Measurements from ENCODE around the gene ADH1B. TPM values are rescaled to one million over a fixed set of nuclear protein-coding genes. Genes with fewer than 3 reads are reported as not detected.
"Not testable (repeated sequence)": the region's sequence is repeated elsewhere in the genome, so short reads cannot be mapped to it uniquely, and the experiment has no call there.

Gene ADH1B
- total RNA-seq, 1 experiment from 2014 or later = 1.8 TPM

DNA sequence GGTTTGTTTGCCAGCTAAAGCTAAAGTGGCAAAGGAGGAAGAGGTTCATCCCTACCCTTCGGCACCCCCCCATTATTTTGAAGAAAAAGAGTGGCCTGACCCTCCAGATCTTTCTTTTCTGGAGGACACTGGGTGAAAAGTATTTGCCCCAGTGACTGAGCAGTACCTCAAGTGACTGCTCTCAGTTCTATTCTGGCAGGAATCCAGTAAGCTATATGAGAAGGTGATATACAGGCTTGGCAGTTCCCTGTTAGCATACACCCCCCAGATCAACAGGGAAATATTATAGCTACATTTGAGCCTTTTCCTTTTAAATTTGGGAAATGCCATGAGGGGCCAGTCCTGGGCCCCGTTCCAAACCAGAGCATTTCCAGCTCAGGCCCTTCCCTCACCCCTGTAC lies 46.6 kb upstream of the ADH1B start:
- H3K9me3 ChIP-seq (ENCODE audit: control insufficient read depth in 1 of 2, insufficient read depth in 1 of 2, low read depth in 1 of 2, low read length in 2 of 2); ATAC-seq; H4K20me1 ChIP-seq (ENCODE audit: insufficient read depth); H3K36me3 ChIP-seq (ENCODE audit: control insufficient read depth in 1 of 2, insufficient read depth in 2 of 2, low read length in 2 of 2); H2AFZ ChIP-seq (ENCODE audit: low read depth, low read length, poor library complexity, severe bottlenecking); H3K9me2 ChIP-seq (ENCODE audit: insufficient read depth); BruUV-seq (replicated peaks); POLR2A ChIA-PET; H3K79me2 ChIP-seq (ENCODE audit: insufficient read depth, low read length); H3K4me1 ChIP-seq (ENCODE audit: control insufficient read depth in 1 of 2, insufficient read depth in 2 of 2, low read length in 2 of 2); intact Hi-C loops (cut with micrococcal nuclease); H3K27ac ChIP-seq (ENCODE audit: low read depth, low read length); H3K4me2 ChIP-seq (ENCODE audit: low read length); H3K9ac ChIP-seq (ENCODE audit: low read length); RAD21 ChIA-PET (ENCODE audit: low non-redundant PET in 1 of 2, low total read pairs in 2 of 2, uncharacterized antibody in 2 of 2, unreplicated experiment in 2 of 2); H3K27me3 ChIP-seq (ENCODE audit: insufficient read depth, low read length); DNase-seq (ENCODE audit: low read depth, low spot score); H3K4me3 ChIP-seq (replicated peaks in 1 of 2; ENCODE audit: low read depth in 1 of 2, low read length in 2 of 2): not testable (repeated sequence)
- CTCF ChIA-PET = interaction anchor here (1.2 kb wide), 1 partner anchor 9 kb away, joined by 3 read pairs; no protein-coding TSS in a partner anchor

DNA sequence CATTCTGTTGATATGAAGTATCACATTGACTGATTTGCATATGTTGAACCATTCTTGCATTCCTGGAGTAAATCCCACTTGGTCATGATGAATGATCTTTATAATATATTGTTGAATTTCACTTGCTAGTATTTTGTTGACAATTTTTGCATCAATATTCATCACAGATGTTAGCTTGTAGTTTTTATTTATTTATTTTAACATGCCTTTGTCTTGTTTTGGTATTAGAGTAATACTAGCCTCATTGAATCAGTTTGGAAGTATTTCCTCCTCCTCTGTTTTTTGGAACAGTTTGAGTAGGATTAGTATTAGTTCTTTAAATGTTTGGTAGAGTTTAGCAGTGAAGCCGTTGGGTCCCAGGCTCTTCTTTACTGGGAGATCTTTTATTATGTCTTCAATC lies 45.3 kb upstream of the ADH1B start:
- CTCF ChIA-PET = no interaction called here
- Histone ChIP-seq H3K9me2 (ENCODE audit: insufficient read depth) (no peaks in the 10 kb centered on the region), H3K9ac (ENCODE audit: low read length) (no peak overlapping the region), H3K27ac (ENCODE audit: low read depth, low read length) (no peak overlapping the region), H3K9me3 (ENCODE audit: control insufficient read depth in 1 of 2, insufficient read depth in 1 of 2, low read depth in 1 of 2, low read length in 2 of 2) (peaks cover 0 to 5% of the 10 kb centered on the region in 2 experiments; a peak in 1 of 4 replicates), H3K79me2 (ENCODE audit: insufficient read depth, low read length) (no peaks in the 10 kb centered on the region), H3K4me3 (replicated peaks in 1 of 2; ENCODE audit: low read depth in 1 of 2, low read length in 2 of 2) (no peak overlapping the region), H3K27me3 (ENCODE audit: insufficient read depth, low read length) (no peaks in the 10 kb centered on the region), H3K4me1 (ENCODE audit: control insufficient read depth in 1 of 2, insufficient read depth in 2 of 2, low read length in 2 of 2) (no peaks in the 10 kb centered on the region), H3K36me3 (ENCODE audit: control insufficient read depth in 1 of 2, insufficient read depth in 2 of 2, low read length in 2 of 2) (no peaks in the 10 kb centered on the region), H2AFZ (ENCODE audit: low read depth, low read length, poor library complexity, severe bottlenecking) (no peak overlapping the region), H3K4me2 (ENCODE audit: low read length) (no peak overlapping the region), H4K20me1 (ENCODE audit: insufficient read depth) (no peaks in the 10 kb centered on the region)
- DNase-seq (ENCODE audit: low read depth, low spot score) (no peak), ATAC-seq (no peak)
- RAD21 ChIA-PET (ENCODE audit: low non-redundant PET in 1 of 2, low total read pairs in 2 of 2, uncharacterized antibody in 2 of 2, unreplicated experiment in 2 of 2) = no interaction called here
- POLR2A ChIA-PET = no interaction called here
- intact Hi-C loops (cut with micrococcal nuclease) = no loop called here
- BruUV-seq (replicated peaks) = no TSS peak
- TF ChIP-seq CEBPB (IDR thresholded peaks at IDR 0.05; ENCODE audit: low read depth) = no peak
- no peak for TF ChIP-seq SP1 (IDR thresholded peaks at IDR 0.05; ENCODE audit: low read depth)
- TF ChIP-seq EGR1 (IDR thresholded peaks at IDR 0.05; ENCODE audit: low read depth) = no peak
- TF ChIP-seq, protein P1, sequence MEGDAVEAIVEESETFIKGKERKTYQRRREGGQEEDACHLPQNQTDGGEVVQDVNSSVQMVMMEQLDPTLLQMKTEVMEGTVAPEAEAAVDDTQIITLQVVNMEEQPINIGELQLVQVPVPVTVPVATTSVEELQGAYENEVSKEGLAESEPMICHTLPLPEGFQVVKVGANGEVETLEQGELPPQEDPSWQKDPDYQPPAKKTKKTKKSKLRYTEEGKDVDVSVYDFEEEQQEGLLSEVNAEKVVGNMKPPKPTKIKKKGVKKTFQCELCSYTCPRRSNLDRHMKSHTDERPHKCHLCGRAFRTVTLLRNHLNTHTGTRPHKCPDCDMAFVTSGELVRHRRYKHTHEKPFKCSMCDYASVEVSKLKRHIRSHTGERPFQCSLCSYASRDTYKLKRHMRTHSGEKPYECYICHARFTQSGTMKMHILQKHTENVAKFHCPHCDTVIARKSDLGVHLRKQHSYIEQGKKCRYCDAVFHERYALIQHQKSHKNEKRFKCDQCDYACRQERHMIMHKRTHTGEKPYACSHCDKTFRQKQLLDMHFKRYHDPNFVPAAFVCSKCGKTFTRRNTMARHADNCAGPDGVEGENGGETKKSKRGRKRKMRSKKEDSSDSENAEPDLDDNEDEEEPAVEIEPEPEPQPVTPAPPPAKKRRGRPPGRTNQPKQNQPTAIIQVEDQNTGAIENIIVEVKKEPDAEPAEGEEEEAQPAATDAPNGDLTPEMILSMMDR (IDR thresholded peaks at IDR 0.05 in 2 of 3, conservative IDR thresholded peaks at IDR 0.05 in 1 of 3; ENCODE audit: borderline replicate concordance in 1 of 3, insufficient read depth in 1 of 3, low read depth in 2 of 3, low read length in 2 of 3) = no peak
- no peak for TF ChIP-seq FOSL1 (IDR thresholded peaks at IDR 0.05; ENCODE audit: low read depth)
- TF ChIP-seq, protein P2, sequence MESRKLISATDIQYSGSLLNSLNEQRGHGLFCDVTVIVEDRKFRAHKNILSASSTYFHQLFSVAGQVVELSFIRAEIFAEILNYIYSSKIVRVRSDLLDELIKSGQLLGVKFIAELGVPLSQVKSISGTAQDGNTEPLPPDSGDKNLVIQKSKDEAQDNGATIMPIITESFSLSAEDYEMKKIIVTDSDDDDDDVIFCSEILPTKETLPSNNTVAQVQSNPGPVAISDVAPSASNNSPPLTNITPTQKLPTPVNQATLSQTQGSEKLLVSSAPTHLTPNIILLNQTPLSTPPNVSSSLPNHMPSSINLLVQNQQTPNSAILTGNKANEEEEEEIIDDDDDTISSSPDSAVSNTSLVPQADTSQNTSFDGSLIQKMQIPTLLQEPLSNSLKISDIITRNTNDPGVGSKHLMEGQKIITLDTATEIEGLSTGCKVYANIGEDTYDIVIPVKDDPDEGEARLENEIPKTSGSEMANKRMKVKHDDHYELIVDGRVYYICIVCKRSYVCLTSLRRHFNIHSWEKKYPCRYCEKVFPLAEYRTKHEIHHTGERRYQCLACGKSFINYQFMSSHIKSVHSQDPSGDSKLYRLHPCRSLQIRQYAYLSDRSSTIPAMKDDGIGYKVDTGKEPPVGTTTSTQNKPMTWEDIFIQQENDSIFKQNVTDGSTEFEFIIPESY (IDR thresholded peaks at IDR 0.05; ENCODE audit: extremely low read depth, insufficient replicate concordance, low read length) = no peak
- TF ChIP-seq TCF7L2 (IDR thresholded peaks at IDR 0.05; ENCODE audit: borderline replicate concordance, extremely low read depth, insufficient read depth, insufficient read length) = no peak

All from HCT116 (cell line).